Upper lobe of left lung (tissue), 6 donors: ENCODE data around the gene DPP6. TPM values are rescaled to one million over a fixed set of nuclear protein-coding genes. Genes with fewer than 3 reads are reported as not detected.

Experiments
- ATAC-seq, 2 donors: fragments of 200-7000 bp; cut with Tn5 transposase; one replicate each; pipeline ENCODE4 v1.9.1; 2022; ENCODE audit warnings: mild to moderate bottlenecking in 2 of 2, moderate library complexity in 2 of 2; ENCODE audit not compliant: low FRiP score in 2 of 2
- DNase-seq, 2 donors: peaks; one replicate each; pipeline ENCODE4 v3.0.0-alpha.2; 2019 to 2020
- H3K27ac ChIP-seq, 4 donors: fragments of 200-600 bp; sonication (generic); one replicate each; pipeline ENCODE4 v1.5.1; 2016 to 2019
- H3K27me3 ChIP-seq, 4 donors: fragments of 200-600 bp; sonication (generic); one replicate each; pipeline ENCODE4 v1.5.1; 2017 to 2019
- H3K36me3 ChIP-seq, 4 donors: fragments of 200-600 bp; sonication (generic); one replicate each; pipeline ENCODE4 v1.5.1; 2016 to 2019
- H3K4me1 ChIP-seq, 4 donors: fragments of 200-600 bp; sonication (generic); one replicate each; pipeline ENCODE4 v1.5.1; 2018 to 2019
- H3K4me3 ChIP-seq, 4 donors: fragments of 200-600 bp; sonication (generic); one replicate each; pipeline ENCODE4 v1.5.1; 2017 to 2019; ENCODE audit warnings: mild to moderate bottlenecking in 2 of 4, moderate library complexity in 1 of 4
- H3K9me3 ChIP-seq, 4 donors: fragments of 200-600 bp; sonication (generic); one replicate each; pipeline ENCODE4 v1.5.1; 2018 to 2019
- EP300 ChIP-seq, 4 donors: sonication (generic); formaldehyde crosslinking; IDR thresholded peaks; one replicate each; pipeline ENCODE4 v1.5.1; 2017; ENCODE audit warnings: antibody characterized with exemption in 4 of 4, control low read depth in 2 of 4
- POLR2A ChIP-seq, 4 donors: fragments of 450-650 bp; IDR thresholded peaks; one replicate each; pipeline ENCODE4 v1.5.1; 2016 to 2017; ENCODE audit warnings: antibody characterized with exemption in 4 of 4, mild to moderate bottlenecking in 2 of 4
- POLR2AphosphoS5 ChIP-seq, 2 donors: sonication (generic); formaldehyde crosslinking; IDR thresholded peaks; one replicate each; pipeline ENCODE4 v1.5.1; 2017; ENCODE audit warnings: antibody characterized with exemption in 2 of 2
- WGBS, 2 donors: methylation state at CpG; one replicate each; pipeline ENCODE4 v1.1.5; 2017 to 2018; 5-methylcytosine and 5-hydroxymethylcytosine counted together
- total RNA-seq, 6 donors: library from RNA; depleted of rRNA in 4 of 6; stranded (reverse); fragments of >200 nt in 4 of 6; gene quantifications; one replicate each; pipeline versions ENCODE4 v1.1.0 to v1.2.1, GENCODE V29; 2016 to 2021
- TF ChIP-seq, protein P1 (sequence below), 6 experiments: fragments of 450-650 bp in 4 of 6; fragments of 200-600 bp in 2 of 6; sonication (generic) in 2 of 6; IDR thresholded peaks; one replicate each; pipeline ENCODE4 v1.5.1; 2016 to 2019; ENCODE audit warnings: antibody characterized with exemption in 6 of 6
- donor health status: DM: no; HTN: no; CAD: no; lungs with moderate emphysema.
- donor health status: DM: no; HTN: yes; CAD: no; lungs with severe emphysema.

Gene DPP6
- total RNA-seq, 6 donors from 2014 or later, result 0.49 to 3.1 (median 0.86) TPM; not detected in 2

DNA sequence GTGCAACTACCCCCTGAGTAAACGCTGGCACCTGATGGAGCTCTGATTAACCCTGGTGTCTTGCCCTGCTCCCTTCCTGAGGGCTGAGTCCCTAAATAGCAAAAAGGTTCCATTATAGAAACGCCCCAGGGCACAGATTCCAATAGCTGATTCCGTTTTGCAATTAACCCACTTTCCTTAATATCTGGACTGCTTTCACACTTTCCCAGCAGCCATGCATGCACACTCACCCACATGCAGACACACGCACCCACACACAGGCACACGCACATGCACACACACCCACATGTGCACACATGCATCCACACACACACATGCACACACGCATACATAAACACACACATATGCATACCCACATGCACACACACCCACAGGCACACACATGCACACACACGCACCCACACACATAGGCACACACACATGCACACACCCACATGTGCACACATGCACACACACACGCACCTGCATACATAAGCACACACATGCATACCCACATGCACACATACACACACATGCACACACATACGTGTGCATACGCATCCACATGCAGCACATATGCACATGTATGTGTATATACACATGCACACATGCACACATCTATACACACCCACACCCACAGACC is 821.4 kb downstream of the DPP6 start:
- no peak for DNase-seq

DNA sequence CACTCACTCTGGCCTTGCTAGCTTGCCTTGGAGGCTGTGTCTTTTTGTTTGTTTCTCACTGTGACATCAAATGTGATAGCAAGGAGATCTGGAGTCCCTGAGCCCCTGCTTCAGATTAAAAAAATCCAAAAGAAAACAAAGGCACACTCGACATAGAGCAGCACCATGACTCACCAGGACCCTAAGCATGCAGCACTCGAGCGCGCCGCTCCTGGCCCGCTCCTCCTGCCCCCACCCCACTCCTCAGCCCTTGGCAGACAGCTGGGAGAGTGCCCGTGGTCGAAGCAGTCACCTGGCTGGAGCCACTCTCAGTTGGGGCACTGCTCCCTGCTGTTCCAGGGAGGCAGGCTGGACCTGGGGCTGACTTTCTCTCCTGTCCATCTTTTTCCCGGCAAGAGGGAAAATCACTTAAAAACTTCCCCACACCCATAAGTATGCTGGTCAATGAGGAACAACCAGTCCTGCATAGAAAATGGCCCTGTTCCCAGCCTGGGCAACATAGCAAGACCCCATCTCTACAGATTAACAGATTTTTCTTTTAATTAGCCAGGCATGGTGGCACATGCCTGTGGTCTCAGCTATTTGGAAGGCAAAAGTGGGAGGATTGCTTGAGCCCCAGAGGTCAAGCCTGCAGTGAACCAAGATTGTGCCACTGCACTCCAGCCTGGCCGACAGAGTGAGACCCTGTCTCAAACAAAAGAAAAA is 822.4 kb downstream of the DPP6 start:
- no peaks in the 10 kb centered on the region for H3K9me3 ChIP-seq
- no peak overlapping the region for H3K27ac ChIP-seq
- H3K36me3 ChIP-seq, result no peaks in the 10 kb centered on the region
- no peak for DNase-seq
- WGBS, 2 donors, result 42 to 74% methylated on average over 8 to 10 of the region's 10 CpGs
- no peak for ATAC-seq
- no peak overlapping the region for H3K4me3 ChIP-seq
- peaks cover 0 to 6% (median 2%) of the 10 kb centered on the region in 4 donors for H3K4me1 ChIP-seq
- H3K27me3 ChIP-seq, result no peaks in the 10 kb centered on the region
- TF ChIP-seq EP300 (IDR thresholded peaks at IDR 0.05) (no peak), POLR2A (IDR thresholded peaks at IDR 0.05) (no peak), POLR2AphosphoS5 (IDR thresholded peaks at IDR 0.05) (no peak)
- TF ChIP-seq, protein P1, sequence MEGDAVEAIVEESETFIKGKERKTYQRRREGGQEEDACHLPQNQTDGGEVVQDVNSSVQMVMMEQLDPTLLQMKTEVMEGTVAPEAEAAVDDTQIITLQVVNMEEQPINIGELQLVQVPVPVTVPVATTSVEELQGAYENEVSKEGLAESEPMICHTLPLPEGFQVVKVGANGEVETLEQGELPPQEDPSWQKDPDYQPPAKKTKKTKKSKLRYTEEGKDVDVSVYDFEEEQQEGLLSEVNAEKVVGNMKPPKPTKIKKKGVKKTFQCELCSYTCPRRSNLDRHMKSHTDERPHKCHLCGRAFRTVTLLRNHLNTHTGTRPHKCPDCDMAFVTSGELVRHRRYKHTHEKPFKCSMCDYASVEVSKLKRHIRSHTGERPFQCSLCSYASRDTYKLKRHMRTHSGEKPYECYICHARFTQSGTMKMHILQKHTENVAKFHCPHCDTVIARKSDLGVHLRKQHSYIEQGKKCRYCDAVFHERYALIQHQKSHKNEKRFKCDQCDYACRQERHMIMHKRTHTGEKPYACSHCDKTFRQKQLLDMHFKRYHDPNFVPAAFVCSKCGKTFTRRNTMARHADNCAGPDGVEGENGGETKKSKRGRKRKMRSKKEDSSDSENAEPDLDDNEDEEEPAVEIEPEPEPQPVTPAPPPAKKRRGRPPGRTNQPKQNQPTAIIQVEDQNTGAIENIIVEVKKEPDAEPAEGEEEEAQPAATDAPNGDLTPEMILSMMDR (IDR thresholded peaks at IDR 0.05), result no peak

More for the DNA sequence above, 821.4 kb downstream of the DPP6 start:
- no peak overlapping the region for H3K4me3 ChIP-seq
- H3K9me3 ChIP-seq, result no peaks in the 10 kb centered on the region
- WGBS, 2 donors, result 75 to 91% methylated on average over 10 of the region's 10 CpGs
- ATAC-seq, result peak in 1 of 2 donors; percentile 11
- H3K27ac ChIP-seq, result no peak overlapping the region
- no peaks in the 10 kb centered on the region for H3K36me3 ChIP-seq
- H3K27me3 ChIP-seq, result no peaks in the 10 kb centered on the region
- H3K4me1 ChIP-seq, result peaks cover 0 to 6% (median 2%) of the 10 kb centered on the region in 4 donors
- TF ChIP-seq EP300 (IDR thresholded peaks at IDR 0.05) (no peak), POLR2A (IDR thresholded peaks at IDR 0.05) (no peak), POLR2AphosphoS5 (IDR thresholded peaks at IDR 0.05) (no peak)
- TF ChIP-seq, protein P1 (IDR thresholded peaks at IDR 0.05), result no peak

DNA sequence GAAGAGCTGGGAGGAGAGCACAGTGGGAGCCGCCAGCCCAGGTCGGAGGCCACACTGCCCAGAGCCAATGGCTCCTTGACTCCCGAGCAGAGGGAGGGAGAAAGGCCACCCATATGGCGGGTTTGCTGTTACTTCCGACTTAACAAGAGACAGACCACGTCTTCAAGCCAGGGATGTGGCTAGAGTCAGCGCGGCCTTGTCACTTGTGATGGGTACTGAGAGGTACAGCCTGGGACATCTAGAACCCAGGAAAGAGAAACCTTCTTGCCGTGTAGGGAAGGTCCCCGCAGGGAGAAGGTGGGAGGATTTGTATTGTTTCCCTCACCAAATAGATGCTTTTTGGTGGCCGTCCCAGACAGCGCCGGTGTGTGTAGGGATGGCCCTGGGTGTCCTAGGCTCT is 823.1 kb downstream of the DPP6 start:
- Histone ChIP-seq H3K27ac (no peak overlapping the region), H3K4me1 (peaks cover 0 to 11% (median 2%) of the 10 kb centered on the region in 4 donors), H3K27me3 (no peaks in the 10 kb centered on the region), H3K9me3 (no peaks in the 10 kb centered on the region), H3K36me3 (no peaks in the 10 kb centered on the region), H3K4me3 (no peak overlapping the region)
- DNase-seq (no peak), ATAC-seq (no peak)
- no peak for TF ChIP-seq POLR2A (IDR thresholded peaks at IDR 0.05)
- TF ChIP-seq EP300 (IDR thresholded peaks at IDR 0.05), result no peak
- TF ChIP-seq, protein P1 (IDR thresholded peaks at IDR 0.05), result no peak
- WGBS, 2 donors, result 83 to 90% methylated on average over 11 to 13 of the region's 13 CpGs

DNA sequence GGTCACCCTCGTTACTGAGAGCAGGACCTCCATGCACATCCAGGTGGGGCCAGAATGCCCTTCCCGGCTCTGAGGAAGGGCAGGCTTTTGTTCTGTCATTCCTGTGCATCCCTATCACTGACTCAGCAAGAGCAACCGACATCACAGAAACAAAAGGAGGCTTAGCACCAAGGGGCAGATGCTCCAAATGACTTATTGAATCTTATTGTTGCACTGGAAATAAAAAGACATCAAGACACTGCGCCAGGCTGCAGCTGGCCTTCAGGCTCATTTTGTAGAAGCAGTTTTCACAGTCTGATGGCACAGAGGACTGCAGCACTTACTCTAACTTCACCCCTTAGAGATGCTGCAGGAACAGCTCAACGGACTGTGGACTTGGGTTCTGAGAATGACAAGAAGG is 824.3 kb downstream of the DPP6 start:
- no peak for DNase-seq
- no peak overlapping the region for H3K4me3 ChIP-seq
- 73 to 74% methylated on average over 5 of the region's 5 CpGs for WGBS, 2 donors
- TF ChIP-seq, protein P1 (IDR thresholded peaks at IDR 0.05), result no peak
- TF ChIP-seq POLR2AphosphoS5 (IDR thresholded peaks at IDR 0.05) (no peak), POLR2A (IDR thresholded peaks at IDR 0.05) (no peak), EP300 (IDR thresholded peaks at IDR 0.05) (no peak)
- peaks cover 0 to 11% (median 2%) of the 10 kb centered on the region in 4 donors for H3K4me1 ChIP-seq
- H3K9me3 ChIP-seq, result no peaks in the 10 kb centered on the region
- H3K27ac ChIP-seq, result no peak overlapping the region
- ATAC-seq, result no peak
- no peaks in the 10 kb centered on the region for H3K27me3 ChIP-seq
- H3K36me3 ChIP-seq, result no peaks in the 10 kb centered on the region
